Esophagus muscularis mucosa (tissue), 4 donors: ENCODE results near the gene IFIH1.

Experiments
- EP300 ChIP-seq: sonication (generic); formaldehyde crosslinking; IDR thresholded peaks from one replicate; pipeline ENCODE4 v1.6.1; 2017; ENCODE audit warnings: antibody characterized with exemption
- POLR2AphosphoS5 ChIP-seq, 2 donors: sonication (generic); formaldehyde crosslinking; IDR thresholded peaks; one replicate each; pipeline ENCODE4 v1.6.1; 2017; ENCODE audit warnings: antibody characterized with exemption in 2 of 2
- TF ChIP-seq, protein P1 (sequence below), 3 experiments: fragments of 200-600 bp in 2 of 3; fragments of 450-650 bp in 1 of 3; sonication (generic) in 2 of 3; IDR thresholded peaks; one replicate each; pipeline ENCODE4 v1.5.1; 2017 to 2019; ENCODE audit warnings: antibody characterized with exemption in 3 of 3, mild to moderate bottlenecking in 2 of 3, moderate library complexity in 1 of 3

DNA sequence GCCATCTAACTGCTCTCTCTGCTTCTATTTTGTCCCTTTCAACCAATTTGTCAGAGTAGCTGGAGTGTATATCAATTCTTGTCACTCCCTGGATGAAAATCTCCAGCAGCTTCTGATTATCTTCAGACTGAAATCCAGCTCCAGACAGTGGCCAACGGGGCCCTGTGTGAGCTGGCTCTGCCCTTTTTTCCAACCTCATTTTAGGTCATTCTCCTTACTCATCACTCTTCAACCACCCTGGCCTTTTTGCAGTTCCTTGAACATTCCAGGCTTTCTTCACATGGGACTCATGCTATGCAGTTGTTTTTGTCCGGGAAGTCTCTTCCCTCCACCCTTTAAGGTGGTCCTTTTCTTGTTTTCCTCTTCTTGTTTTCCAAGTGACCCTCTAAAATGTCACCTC lies 59.8 kb downstream of the IFIH1 start:
- TF ChIP-seq, protein P1, sequence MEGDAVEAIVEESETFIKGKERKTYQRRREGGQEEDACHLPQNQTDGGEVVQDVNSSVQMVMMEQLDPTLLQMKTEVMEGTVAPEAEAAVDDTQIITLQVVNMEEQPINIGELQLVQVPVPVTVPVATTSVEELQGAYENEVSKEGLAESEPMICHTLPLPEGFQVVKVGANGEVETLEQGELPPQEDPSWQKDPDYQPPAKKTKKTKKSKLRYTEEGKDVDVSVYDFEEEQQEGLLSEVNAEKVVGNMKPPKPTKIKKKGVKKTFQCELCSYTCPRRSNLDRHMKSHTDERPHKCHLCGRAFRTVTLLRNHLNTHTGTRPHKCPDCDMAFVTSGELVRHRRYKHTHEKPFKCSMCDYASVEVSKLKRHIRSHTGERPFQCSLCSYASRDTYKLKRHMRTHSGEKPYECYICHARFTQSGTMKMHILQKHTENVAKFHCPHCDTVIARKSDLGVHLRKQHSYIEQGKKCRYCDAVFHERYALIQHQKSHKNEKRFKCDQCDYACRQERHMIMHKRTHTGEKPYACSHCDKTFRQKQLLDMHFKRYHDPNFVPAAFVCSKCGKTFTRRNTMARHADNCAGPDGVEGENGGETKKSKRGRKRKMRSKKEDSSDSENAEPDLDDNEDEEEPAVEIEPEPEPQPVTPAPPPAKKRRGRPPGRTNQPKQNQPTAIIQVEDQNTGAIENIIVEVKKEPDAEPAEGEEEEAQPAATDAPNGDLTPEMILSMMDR (IDR thresholded peaks at IDR 0.05) = no peak
- no peak for TF ChIP-seq POLR2AphosphoS5 (IDR thresholded peaks at IDR 0.05)
- TF ChIP-seq EP300 = no peak
